GM21619 (cell line): ENCODE measurements around the gene SRP54.
"Not testable (repeated sequence)": the region's sequence is repeated elsewhere in the genome, so short reads cannot be mapped to it uniquely, and the experiment has no call there.

Experiments used
- ATAC-seq: cut with Tn5 transposase; IDR thresholded peaks from one replicate; pipeline ENCODE4 v1.9.1; 2021; ENCODE audit not compliant: unreplicated experiment

SRP54 gene

GRCh38 chr14:34982421-34983147, at the start of gene SRP54:
TSS of gene SRP54 (plus strand) at chr14:34982992. CDS start at chr14:34996710, 13,718 bp downstream.
- peak; percentile 75 for ATAC-seq

DNA sequence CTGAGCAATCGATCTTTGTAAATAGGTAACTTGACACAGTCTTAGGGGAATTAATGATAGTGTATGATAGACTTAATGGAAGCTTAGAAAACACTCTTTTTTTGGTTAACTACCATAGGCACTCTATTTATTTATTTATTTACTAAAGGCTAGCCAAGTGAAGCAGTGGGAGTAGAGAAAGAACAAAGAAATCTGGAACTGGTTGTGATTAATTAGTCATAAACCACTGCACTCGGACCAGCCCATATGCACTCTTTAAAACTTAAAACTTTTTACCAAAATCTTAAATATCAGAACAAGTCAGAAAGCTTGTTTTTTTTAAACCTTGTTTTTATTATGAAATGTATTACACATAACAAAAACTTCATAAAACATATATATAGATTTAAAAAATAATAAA, 49.5 kb upstream of the SRP54 start:
- no peak for ATAC-seq

DNA sequence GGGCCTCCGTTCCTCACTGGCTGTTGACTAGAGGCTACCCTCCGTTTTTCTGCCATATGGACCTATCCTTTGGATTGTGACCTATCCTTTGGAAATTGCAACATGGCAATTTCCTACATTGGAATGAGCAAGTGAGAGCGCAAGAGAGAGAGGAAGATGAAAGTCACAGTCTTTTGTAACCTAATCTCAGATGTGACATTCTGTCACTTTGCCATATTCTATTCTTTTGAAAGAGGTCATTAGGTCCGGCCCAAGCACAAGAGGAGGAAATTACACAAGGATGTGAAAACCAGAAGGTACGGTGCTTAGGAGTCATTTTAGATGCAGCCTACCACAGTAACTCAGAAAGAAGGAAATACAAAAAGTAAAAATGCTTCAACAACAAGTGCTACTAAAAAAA, 47.3 kb upstream of the SRP54 start:
- no peak for ATAC-seq

DNA sequence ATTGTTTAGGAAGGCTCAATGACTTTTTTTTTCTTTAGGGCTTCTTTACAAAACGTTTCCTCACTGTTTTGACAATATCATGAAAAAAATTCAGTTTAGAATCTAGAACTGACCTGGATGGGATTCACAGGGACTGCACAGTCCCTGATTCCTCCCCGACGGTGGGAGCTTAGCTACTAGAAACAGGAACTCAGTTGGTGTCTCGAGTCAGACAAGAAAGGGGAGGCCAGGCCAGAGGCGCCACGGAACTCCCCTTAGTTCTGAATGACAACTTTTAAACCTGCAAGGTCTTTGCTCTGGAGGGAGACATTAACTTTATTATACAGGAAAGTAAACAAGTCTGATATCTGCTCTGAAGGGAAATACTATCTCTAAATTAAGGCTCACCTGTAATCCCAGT, 45.4 kb upstream of the SRP54 start:
- ATAC-seq = no peak

DNA sequence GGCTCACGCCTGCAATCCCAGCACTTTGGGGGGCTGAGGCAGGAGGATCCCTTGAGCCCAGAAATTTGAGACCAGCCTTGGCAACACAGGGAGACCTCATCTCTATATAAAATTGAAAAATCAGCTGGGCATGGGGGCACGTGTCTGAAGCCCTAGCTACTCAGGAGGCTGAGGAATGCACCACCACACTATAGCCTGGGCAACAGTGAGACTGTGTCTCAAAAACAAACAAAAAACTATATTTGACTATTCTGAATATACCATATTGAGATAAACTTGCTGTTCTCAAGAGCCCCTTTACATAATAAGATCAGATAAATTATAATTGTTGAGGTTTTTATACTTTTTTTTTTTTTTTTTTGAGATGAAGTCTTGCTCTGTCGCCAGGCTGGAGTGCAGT, 44.9 kb upstream of the SRP54 start:
- ATAC-seq = no peak

DNA sequence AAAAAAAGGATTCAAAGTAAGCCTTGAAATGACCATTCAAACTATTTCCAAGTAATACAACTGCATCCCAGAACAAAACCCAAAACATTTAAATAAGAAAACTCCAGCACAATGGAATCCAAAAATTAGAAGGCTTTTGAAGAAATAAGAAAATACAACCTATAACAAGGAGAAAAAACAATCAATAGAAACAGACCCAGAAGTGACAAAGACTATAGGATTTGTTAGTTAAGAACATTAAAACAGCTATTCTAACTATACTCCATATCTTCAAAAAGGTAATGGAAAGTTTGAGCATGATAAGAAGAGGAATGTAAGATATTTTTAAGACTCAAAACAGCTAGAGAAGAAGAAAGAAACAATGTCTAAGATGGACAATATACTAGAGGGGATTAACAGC, 39.3 kb upstream of the SRP54 start:
- ATAC-seq = no peak

GRCh38 chr14:34944744-34945143, 38.0 kb upstream of the SRP54 start:
- no peak for ATAC-seq

GRCh38 chr14:34946699-34947098, 36.1 kb upstream of the SRP54 start:
- ATAC-seq = no peak

GRCh38 chr14:34951286-34951685, 31.5 kb upstream of the SRP54 start:
- ATAC-seq = no peak

DNA sequence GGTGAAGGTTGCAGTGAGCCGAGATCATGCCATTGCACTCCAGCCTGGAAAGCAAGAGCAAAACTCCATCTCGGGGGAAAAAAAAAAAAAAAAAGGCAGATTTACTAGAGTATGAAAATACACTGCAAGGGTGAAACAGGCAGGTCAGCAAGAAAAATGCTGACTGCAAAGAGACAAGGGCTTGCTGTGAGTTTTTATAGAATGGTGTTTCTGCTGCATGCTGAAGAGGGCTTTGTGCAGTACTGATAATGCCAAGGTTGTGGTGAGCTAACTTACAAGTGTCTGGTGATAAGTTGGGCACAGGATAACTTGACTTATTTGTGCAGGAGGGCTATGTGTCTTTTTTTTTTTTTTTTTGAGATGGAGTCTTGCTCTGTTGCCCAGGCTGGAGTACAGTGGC, 25.9 kb upstream of the SRP54 start:
- no peak for ATAC-seq

DNA sequence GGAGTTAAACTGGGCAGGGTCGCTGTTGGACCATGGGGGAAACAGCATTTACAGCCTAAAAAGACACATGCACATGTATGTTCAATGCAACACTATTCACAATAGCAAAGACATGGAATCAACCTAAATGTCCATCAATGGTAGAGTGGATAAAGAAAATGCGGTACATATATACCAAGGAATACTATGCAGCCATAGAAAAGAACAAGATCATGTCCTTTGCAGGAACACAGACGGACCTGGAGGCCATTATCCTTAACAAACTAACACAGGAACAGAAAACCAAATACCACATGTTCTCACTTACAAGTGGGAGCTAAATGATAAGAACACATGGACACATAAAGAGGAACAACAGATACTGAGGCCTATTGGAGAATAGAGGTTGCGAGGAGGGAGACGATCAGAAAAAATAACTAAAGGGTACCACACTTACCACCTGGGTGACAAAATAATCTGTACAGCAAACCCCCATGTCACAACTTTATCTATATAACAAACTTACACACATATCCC, 25.0 kb upstream of the SRP54 start:
- ATAC-seq = no peak

- not testable (repeated sequence) for ATAC-seq
Observed at GRCh38 chr14:34962106-34962505, 20.7 kb upstream of the SRP54 start.

DNA sequence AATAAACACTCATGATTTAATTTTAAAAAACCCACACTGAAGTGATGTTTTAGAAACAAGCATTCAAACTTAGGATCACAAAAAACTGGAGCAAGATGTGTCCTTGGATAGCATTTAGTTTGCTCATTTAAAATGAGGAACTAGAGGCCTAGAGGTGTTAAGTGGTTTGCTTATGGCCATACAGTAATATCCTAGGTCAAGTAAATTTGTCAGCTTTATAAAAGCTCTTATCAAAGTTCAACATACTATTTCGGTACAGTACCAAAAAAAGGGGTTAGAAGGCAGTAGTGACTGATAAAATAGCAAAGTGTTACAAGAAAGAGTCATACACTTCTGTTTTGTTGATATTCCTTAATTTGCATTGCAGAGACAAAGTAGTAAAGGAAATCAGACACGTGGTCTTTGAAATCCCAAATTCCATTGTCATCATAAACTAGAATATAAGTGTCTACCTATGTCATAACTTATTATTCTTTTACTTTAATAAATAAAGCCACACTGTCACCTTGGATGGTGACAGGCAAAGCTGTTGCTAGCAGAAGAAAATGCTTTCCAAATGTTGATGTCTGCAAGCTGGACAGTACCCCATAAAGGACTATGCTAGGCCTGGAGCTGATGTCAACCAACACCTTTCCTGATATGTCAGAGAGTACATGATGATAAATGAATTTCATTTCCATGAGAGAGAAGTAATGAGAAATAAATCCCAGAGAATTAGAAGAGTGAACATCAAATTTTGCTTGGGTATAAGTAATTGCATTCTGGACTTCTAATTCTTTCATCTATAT, 17.6 kb upstream of the SRP54 start:
- no peak for ATAC-seq

GRCh38 chr14:34965912-34966311, 16.9 kb upstream of the SRP54 start:
- no peak for ATAC-seq

GRCh38 chr14:34966413-34966812, 16.4 kb upstream of the SRP54 start:
- peak; percentile 85 for ATAC-seq

DNA sequence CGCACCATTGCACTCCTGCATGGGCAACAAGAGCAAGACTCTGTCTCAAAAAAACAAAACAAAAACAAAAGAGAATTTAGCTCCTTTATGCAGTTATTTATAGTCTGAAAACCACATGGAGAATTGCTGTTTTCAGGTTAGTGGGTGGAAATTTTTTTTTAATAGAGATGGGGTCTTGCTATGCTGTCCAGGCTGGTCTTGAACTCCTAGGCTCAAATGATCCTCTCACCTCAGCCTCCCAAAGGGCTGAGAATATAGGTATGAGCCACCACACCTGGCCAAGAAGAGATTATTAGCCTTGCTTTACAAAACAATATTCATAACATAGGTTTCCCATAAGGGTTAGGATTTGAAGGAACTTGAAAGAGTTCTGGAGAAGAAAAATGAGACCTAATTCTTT, 12.1 kb upstream of the SRP54 start:
- no peak for ATAC-seq

DNA sequence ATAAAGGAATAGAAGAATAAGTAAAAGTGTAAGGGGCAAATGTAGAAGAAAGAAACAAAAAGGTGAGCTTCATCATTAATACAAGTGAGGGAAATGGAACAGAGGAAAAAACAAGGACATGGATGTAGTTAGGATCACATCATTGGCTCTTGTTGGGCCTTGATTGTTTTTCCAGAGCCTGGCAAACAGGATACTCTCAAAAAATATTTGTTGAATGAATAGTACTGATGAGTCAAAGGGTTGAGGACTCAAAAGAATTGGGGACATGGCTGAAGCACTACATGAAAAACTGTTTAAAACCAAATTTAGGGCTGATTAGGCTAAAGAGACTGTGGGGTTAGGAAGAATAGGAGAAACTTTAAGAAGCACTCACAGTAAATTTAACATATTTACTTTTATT, 11.4 kb upstream of the SRP54 start:
- no peak for ATAC-seq

DNA sequence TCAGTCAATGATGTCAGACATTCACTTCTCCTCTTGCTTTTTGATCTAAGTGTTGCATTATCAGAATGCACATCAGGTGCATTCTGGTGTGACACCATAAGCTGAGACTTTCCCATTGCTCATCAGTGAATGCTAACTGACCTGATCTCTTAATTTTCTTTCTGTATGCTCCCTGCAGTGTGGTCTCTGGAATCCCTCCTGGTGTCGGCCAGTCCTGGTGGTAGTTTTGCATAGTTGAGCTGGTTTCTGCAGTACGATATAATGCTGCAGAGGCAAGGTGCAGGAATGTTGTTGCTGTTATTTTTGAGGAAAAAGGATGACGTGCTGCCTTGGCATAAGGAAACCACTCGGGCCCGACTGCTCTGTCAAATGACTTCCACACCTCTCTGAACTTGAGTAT, 11.0 kb upstream of the SRP54 start:
- no peak for ATAC-seq

DNA sequence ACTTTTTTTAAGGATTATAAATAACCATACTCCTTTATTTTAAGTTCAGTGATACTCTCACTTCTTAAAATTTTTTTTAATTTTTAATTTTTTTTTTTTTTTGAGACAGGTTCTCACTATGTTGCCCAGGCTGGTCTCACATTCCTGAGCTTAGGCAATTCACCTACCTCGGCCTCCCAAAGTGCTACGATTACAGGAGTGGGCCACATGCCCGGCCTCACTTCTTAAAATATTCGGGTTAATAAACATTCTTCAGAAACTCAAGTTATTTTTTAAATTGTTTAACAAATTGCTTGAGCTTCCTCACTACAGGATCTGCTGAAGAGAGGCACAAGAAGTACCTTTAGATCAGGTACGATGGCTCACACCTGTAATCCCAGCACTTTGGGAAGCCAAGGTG, 4.3 kb upstream of the SRP54 start:
- no peak for ATAC-seq

DNA sequence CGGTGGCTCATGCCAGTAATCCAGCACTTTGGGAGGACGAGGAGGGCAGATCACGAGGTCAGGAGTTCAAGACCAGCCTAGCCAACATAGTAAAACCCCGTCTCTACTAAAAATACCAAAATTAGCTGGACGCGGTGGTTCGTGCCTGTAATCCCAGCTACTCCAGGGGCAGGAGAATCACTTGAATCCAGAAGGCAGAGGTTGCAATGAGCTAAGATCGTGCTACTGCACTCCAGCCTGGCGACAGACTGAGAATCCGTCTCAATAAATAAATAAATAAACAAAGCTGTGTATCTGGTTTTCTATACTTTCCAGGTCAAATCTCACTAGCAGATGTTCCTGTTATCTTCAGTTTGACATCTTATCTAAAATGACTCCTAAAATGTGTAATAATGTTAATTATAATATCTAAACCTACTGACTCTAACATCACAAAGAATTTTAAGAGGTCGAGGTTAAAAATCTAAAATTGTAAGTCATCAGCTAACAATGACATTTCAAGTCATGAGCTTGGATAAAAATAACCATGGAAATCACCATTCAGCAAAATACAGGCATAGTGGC, 2.4 kb upstream of the SRP54 start:
- no peak for ATAC-seq

GRCh38 chr14:34981743-34982420, 910 bp upstream of the SRP54 start:
- peak; percentile 6 for ATAC-seq
